HG03575 (cell line): ENCODE measurements around the gene GLCCI1.
"Not testable (repeated sequence)": the region's sequence is repeated elsewhere in the genome, so short reads cannot be mapped to it uniquely, and the experiment has no call there.

Experiments
- ATAC-seq: cut with Tn5 transposase; IDR thresholded peaks from one replicate; pipeline ENCODE4 v1.9.1; 2021; ENCODE audit not compliant: unreplicated experiment, insufficient number of reproducible peaks, low FRiP score; ENCODE audit errors: extremely low read depth

The GLCCI1 gene

GRCh38 chr7:7980134-7980533 is 11.5 kb downstream of the GLCCI1 start:
- ATAC-seq, result no peak

GRCh38 chr7:7982904-7983303 is 14.3 kb downstream of the GLCCI1 start:
- no peak for ATAC-seq

GRCh38 chr7:7984424-7984823 is 15.8 kb downstream of the GLCCI1 start:
- no peak for ATAC-seq

- ATAC-seq, result no peak
Observed at GRCh38 chr7:7988706-7989105, 20.1 kb downstream of the GLCCI1 start.

GRCh38 chr7:7989133-7989532 is 20.5 kb downstream of the GLCCI1 start:
- no peak for ATAC-seq

GRCh38 chr7:7989616-7990440 is 21.2 kb downstream of the GLCCI1 start:
- no peak for ATAC-seq

GRCh38 chr7:7990441-7990761 is 21.8 kb downstream of the GLCCI1 start:
- ATAC-seq, result no peak

- ATAC-seq, result no peak
Observed at GRCh38 chr7:7992506-7992905, 23.9 kb downstream of the GLCCI1 start.

GRCh38 chr7:7995348-7995747 is 26.8 kb downstream of the GLCCI1 start:
- ATAC-seq, result not testable (repeated sequence)

- no peak for ATAC-seq
Observed at GRCh38 chr7:7996568-7996967, 28.0 kb downstream of the GLCCI1 start.

- no peak for ATAC-seq
Observed at GRCh38 chr7:8000315-8000941, 31.8 kb downstream of the GLCCI1 start.

GRCh38 chr7:8003077-8003476 is 34.5 kb downstream of the GLCCI1 start:
- no peak for ATAC-seq

- no peak for ATAC-seq
Observed at GRCh38 chr7:8005279-8005678, 36.7 kb downstream of the GLCCI1 start.

GRCh38 chr7:8014399-8014798 is 45.8 kb downstream of the GLCCI1 start:
- no peak for ATAC-seq

GRCh38 chr7:8015100-8015745 is 46.6 kb downstream of the GLCCI1 start:
- ATAC-seq, result no peak

GRCh38 chr7:8015746-8016120 is 47.1 kb downstream of the GLCCI1 start:
- no peak for ATAC-seq

GRCh38 chr7:8017423-8017822 is 48.8 kb downstream of the GLCCI1 start:
- no peak for ATAC-seq

GRCh38 chr7:8018961-8019360 is 50.4 kb downstream of the GLCCI1 start:
- no peak for ATAC-seq

GRCh38 chr7:8022628-8023027 is 54.0 kb downstream of the GLCCI1 start:
- no peak for ATAC-seq

GRCh38 chr7:8035192-8035591 is 66.6 kb downstream of the GLCCI1 start:
- no peak for ATAC-seq
